Endothelial cell of umbilical vein (primary cell): ENCODE data around the gene TOPORS.

ENCODE experiments used
- CTCF ChIP-seq, 2 donors: IDR thresholded peaks; 1 replicate in 1 of 2; 2 replicates in 1 of 2; pipeline ENCODE4 v1.5.1; 2011; ENCODE audit warnings: low read length in 2 of 2, mild to moderate bottlenecking in 2 of 2, moderate library complexity in 2 of 2, control low read depth in 1 of 2, inconsistent platforms in 1 of 2, low read depth in 1 of 2; ENCODE audit not compliant: insufficient read depth in 1 of 2; ENCODE audit errors: extremely low read depth in 1 of 2
- EZH2 ChIP-seq: IDR thresholded peaks from 2 replicates; pipeline ENCODE4 v1.6.1; 2012; ENCODE audit warnings: borderline replicate concordance, low read depth, mild to moderate bottlenecking, moderate library complexity, low read length, inconsistent platforms; ENCODE audit not compliant: severe bottlenecking
- GATA2 ChIP-seq: IDR thresholded peaks from 2 replicates; pipeline ENCODE4 v1.7.0; 2011; ENCODE audit warnings: low read depth, mild to moderate bottlenecking, moderate library complexity, mixed read lengths, low read length; ENCODE audit not compliant: insufficient read length, insufficient read depth
- JUN ChIP-seq: IDR thresholded peaks from 2 replicates; pipeline ENCODE4 v1.6.1; 2011; ENCODE audit warnings: borderline replicate concordance, low read depth; ENCODE audit not compliant: insufficient read length, insufficient read depth
- MAX ChIP-seq: IDR thresholded peaks from 2 replicates; pipeline ENCODE4 v1.6.1; 2011; ENCODE audit not compliant: insufficient read depth, insufficient read length
- MYC ChIP-seq: IDR thresholded peaks from one replicate; pipeline ENCODE4 v1.6.1; 2011; ENCODE audit warnings: mild to moderate bottlenecking, low read depth, low read length
- POLR2A ChIP-seq: IDR thresholded peaks from 2 replicates; pipeline ENCODE4 v1.6.1; 2012; ENCODE audit warnings: low read depth, mild to moderate bottlenecking, control low read depth, low read length
- POLR2AphosphoS5 ChIP-seq: IDR thresholded peaks from 2 replicates; pipeline ENCODE4 v1.6.1; 2012; ENCODE audit warnings: low read depth, mild to moderate bottlenecking, control low read depth, low read length, moderate library complexity; ENCODE audit not compliant: insufficient read depth

- TF ChIP-seq EZH2 (no peak), POLR2AphosphoS5 (peak; percentile 91), CTCF (IDR thresholded peaks at IDR 0.05; ENCODE audit: extremely low read depth in 1 of 2, insufficient read depth in 1 of 2, low read depth in 1 of 2, low read length in 2 of 2) (no peak), POLR2A (no peak), MAX (peak; percentile 6), JUN (peak; percentile 86), MYC (peak; percentile 36), GATA2 (peak; percentile 37)
Measured at GRCh38 chr9:32502464-32502863, 49.9 kb downstream of the TOPORS start.
